Measurements from ENCODE around the gene GNL3L.

The GNL3L gene

GRCh38 chrX:54529552-54530356 is at the start of gene GNL3L:
TSS of gene GNL3L (plus strand) at chrX:54530219. CDS start at chrX:54532567, 2,348 bp downstream.
- TF ChIP-seq EZH2phosphoT487 (IDR thresholded peaks at IDR 0.05; ENCODE audit: borderline replicate concordance, low read length) (no peak), CTCF (IDR thresholded peaks at IDR 0.05; ENCODE audit: low read depth, low read length, poor library complexity, severe bottlenecking) (no peak)
- H3K9me2 ChIP-seq (replicated peaks; ENCODE audit: control insufficient read depth, low read length) = no peaks in the 10 kb centered on the region
- peaks cover 41% of the 10 kb centered on the region for H3K36me3 ChIP-seq (ENCODE audit: control insufficient read depth, low read length)
- peak within 1 kb of the TSS; percentile 78 for H3K4me2 ChIP-seq (ENCODE audit: low read length)
- H3K4me3 ChIP-seq (ENCODE audit: low read length) = peak within 1 kb of the TSS; percentile 92
- no peaks in the 10 kb centered on the region for H3K9me3 ChIP-seq (ENCODE audit: control insufficient read depth, insufficient read depth, low read length)
- H3K79me2 ChIP-seq (ENCODE audit: control insufficient read depth, low read length) = peaks cover 47% of the 10 kb centered on the region
- H4K20me1 ChIP-seq (ENCODE audit: control insufficient read depth, insufficient read depth, low read depth, low read length) = no peaks in the 10 kb centered on the region
- H3K4me1 ChIP-seq (ENCODE audit: control insufficient read depth, low read length) = peaks cover 36% of the 10 kb centered on the region
- H3K27me3 ChIP-seq (ENCODE audit: control insufficient read depth, low read length) = no peaks in the 10 kb centered on the region
- H3K27ac ChIP-seq (ENCODE audit: low read depth, low read length) = peak within 1 kb of the TSS; percentile 68
- H3F3A ChIP-seq (ENCODE audit: control insufficient read depth, insufficient read depth) = no peaks in the 10 kb centered on the region

DNA sequence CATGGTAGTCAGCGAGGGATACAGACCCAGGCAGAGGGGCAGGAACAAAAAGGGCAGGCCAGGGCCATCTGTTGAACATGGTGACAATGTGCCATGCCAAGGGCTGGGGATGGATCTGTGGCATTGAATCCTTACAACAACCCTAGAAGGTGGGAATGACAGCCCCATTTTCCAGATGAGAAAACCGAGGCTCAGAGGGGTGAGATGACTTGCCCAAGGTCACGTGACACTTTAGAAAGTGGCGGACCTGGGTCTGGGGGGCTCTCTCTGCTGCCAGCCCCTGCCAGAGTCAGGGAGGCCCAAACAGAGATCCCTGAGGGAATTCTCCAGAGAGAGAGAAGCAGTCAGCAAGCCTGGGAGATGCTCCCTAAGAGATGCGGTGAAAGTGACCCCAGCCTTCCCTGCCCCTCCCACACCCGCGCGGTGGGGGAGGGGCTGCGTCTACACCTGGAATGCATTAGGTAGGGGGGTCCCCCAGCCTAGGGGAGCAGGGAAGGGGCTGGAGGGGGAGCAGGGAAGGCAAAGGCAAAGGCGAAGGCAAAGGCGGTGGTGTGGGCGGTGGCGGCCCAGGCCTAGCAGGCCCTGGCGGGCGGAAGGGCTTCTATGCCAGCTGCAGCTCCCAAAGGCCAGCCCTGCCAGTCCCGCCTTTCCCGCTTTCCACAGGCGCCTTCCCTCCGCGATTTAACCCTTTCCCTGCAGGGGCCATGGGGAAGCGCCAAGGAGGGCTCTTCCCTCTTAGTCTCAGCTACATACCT is 47.0 kb upstream of the GNL3L start:
- H3K27ac ChIP-seq (ENCODE audit: low read depth, low read length) = no peak overlapping the region
- no peaks in the 10 kb centered on the region for H4K20me1 ChIP-seq (ENCODE audit: control insufficient read depth, insufficient read depth, low read depth, low read length)
- no peaks in the 10 kb centered on the region for H3K36me3 ChIP-seq (ENCODE audit: control insufficient read depth, low read length)
- no peak overlapping the region for H3K4me3 ChIP-seq (ENCODE audit: low read length)
- TF ChIP-seq EZH2phosphoT487 (IDR thresholded peaks at IDR 0.05; ENCODE audit: borderline replicate concordance, low read length) (no peak), CTCF (IDR thresholded peaks at IDR 0.05; ENCODE audit: low read depth, low read length, poor library complexity, severe bottlenecking) (no peak)
- no peaks in the 10 kb centered on the region for H3K27me3 ChIP-seq (ENCODE audit: control insufficient read depth, low read length)
- H3K9me2 ChIP-seq (replicated peaks; ENCODE audit: control insufficient read depth, low read length) = no peaks in the 10 kb centered on the region
- H3K4me2 ChIP-seq (ENCODE audit: low read length) = no peak overlapping the region
- H3K4me1 ChIP-seq (ENCODE audit: control insufficient read depth, low read length) = peaks cover 13% of the 10 kb centered on the region
- no peaks in the 10 kb centered on the region for H3F3A ChIP-seq (ENCODE audit: control insufficient read depth, insufficient read depth)
- H3K9me3 ChIP-seq (ENCODE audit: control insufficient read depth, insufficient read depth, low read length) = no peaks in the 10 kb centered on the region
- no peaks in the 10 kb centered on the region for H3K79me2 ChIP-seq (ENCODE audit: control insufficient read depth, low read length)

DNA sequence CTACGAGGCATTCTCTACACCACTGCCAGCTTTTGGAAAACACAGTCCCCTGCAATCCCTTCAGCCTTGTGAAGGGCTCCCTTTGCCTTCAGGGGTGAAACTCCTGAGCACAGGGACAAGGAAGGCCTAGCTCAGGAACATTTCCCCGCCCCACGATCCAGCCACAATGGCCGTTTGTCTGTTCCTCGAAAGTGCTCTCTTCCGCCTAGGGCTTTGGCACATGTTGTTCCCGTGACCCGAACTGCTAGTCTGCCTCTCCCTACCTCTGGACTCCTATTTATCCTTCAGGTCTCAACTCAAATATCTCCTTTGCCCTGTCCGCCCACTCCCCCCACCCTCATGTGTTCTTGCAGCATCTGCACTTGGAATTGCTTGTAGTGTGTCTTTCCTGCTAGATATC is 46.1 kb upstream of the GNL3L start:
- no peak overlapping the region for H3K4me3 ChIP-seq (ENCODE audit: low read length)
- H3F3A ChIP-seq (ENCODE audit: control insufficient read depth, insufficient read depth) = no peaks in the 10 kb centered on the region
- H3K9me2 ChIP-seq (replicated peaks; ENCODE audit: control insufficient read depth, low read length) = no peaks in the 10 kb centered on the region
- H3K4me2 ChIP-seq (ENCODE audit: low read length) = no peak overlapping the region
- no peaks in the 10 kb centered on the region for H3K27me3 ChIP-seq (ENCODE audit: control insufficient read depth, low read length)
- no peaks in the 10 kb centered on the region for H3K79me2 ChIP-seq (ENCODE audit: control insufficient read depth, low read length)
- H3K27ac ChIP-seq (ENCODE audit: low read depth, low read length) = no peak overlapping the region
- TF ChIP-seq CTCF (IDR thresholded peaks at IDR 0.05; ENCODE audit: low read depth, low read length, poor library complexity, severe bottlenecking) (no peak), EZH2phosphoT487 (IDR thresholded peaks at IDR 0.05; ENCODE audit: borderline replicate concordance, low read length) (no peak)
- peaks cover 13% of the 10 kb centered on the region for H3K4me1 ChIP-seq (ENCODE audit: control insufficient read depth, low read length)
- H3K36me3 ChIP-seq (ENCODE audit: control insufficient read depth, low read length) = no peaks in the 10 kb centered on the region
- H3K9me3 ChIP-seq (ENCODE audit: control insufficient read depth, insufficient read depth, low read length) = no peaks in the 10 kb centered on the region
- no peaks in the 10 kb centered on the region for H4K20me1 ChIP-seq (ENCODE audit: control insufficient read depth, insufficient read depth, low read depth, low read length)
